HG03558 (cell line): Measurements from ENCODE around the gene SHOX.
"Not testable (repeated sequence)": the region's sequence is repeated elsewhere in the genome, so short reads cannot be mapped to it uniquely, and the experiment has no call there.

Experiments
- ATAC-seq: cut with Tn5 transposase; IDR thresholded peaks from one replicate; pipeline ENCODE4 v1.9.1; 2021; ENCODE audit warnings: moderate number of reproducible peaks; ENCODE audit not compliant: unreplicated experiment; ENCODE audit errors: extremely low read depth

Gene SHOX

GRCh38 chrX:621705-622503 lies 8.7 kb upstream of the SHOX start:
- ATAC-seq = no peak

- ATAC-seq = not testable (repeated sequence)
Measured at GRCh38 chrX:622802-623201, 7.8 kb upstream of the SHOX start.

GRCh38 chrX:623268-623598 lies 7.4 kb upstream of the SHOX start:
- ATAC-seq = no peak

- ATAC-seq = no peak
Measured at GRCh38 chrX:623599-624315, 6.8 kb upstream of the SHOX start.

- ATAC-seq = no peak
Measured at GRCh38 chrX:625137-625691, 5.4 kb upstream of the SHOX start.

- ATAC-seq = not testable (repeated sequence)
Measured at GRCh38 chrX:626047-626446, 4.5 kb upstream of the SHOX start.

GRCh38 chrX:626745-627509 lies 3.7 kb upstream of the SHOX start:
- ATAC-seq = no peak

- ATAC-seq = no peak
Measured at GRCh38 chrX:627510-627981, 3.0 kb upstream of the SHOX start.

- ATAC-seq = no peak
Measured at GRCh38 chrX:627995-628394, 2.6 kb upstream of the SHOX start.

GRCh38 chrX:629230-630006 lies 1.2 kb upstream of the SHOX start:
- ATAC-seq = no peak

GRCh38 chrX:630007-630611 lies 482 bp upstream of the SHOX start:
- ATAC-seq = no peak

- ATAC-seq = no peak
Measured at GRCh38 chrX:631802-632365, 1.3 kb downstream of the SHOX start.

GRCh38 chrX:632366-633042 lies 1.9 kb downstream of the SHOX start:
- ATAC-seq = no peak

- no peak for ATAC-seq
Measured at GRCh38 chrX:633043-633984, 2.7 kb downstream of the SHOX start.

- no peak for ATAC-seq
Measured at GRCh38 chrX:633985-634958, 3.7 kb downstream of the SHOX start.

- ATAC-seq = no peak
Measured at GRCh38 chrX:635428-636090, 5.0 kb downstream of the SHOX start.
